HG03108 (cell line): Measurements from ENCODE around the gene COPB2.
"Not testable (repeated sequence)": the region's sequence is repeated elsewhere in the genome, so short reads cannot be mapped to it uniquely, and the experiment has no call there.

ENCODE experiments used
- ATAC-seq: cut with Tn5 transposase; IDR thresholded peaks from one replicate; pipeline ENCODE4 v1.9.1; 2021; ENCODE audit warnings: moderate library complexity; ENCODE audit not compliant: unreplicated experiment

Gene COPB2

GRCh38 chr3:139380575-139380974 lies 8.9 kb downstream of the COPB2 start:
- no peak for ATAC-seq

GRCh38 chr3:139378587-139379241 lies 10.7 kb downstream of the COPB2 start:
- no peak for ATAC-seq

DNA sequence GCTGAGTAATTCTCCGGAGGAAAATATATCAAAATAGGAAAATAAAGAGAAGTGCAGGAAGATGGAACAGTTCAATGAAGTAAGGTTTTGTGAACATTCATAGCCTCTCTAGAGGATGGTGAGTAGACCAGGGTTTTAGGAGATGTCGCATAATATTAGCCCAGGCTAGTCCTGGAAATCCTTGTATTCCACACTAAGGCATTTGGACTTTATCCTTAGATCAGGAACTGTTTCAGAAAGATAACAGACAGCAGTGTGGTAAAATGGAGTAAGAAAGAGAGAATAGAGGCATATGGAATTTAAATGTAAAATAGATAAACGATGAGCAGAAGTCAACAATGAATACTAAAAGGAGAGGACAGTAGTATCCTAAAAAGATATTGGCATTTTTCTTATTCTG lies 12.1 kb downstream of the COPB2 start:
- no peak for ATAC-seq

- no peak for ATAC-seq
Observed at GRCh38 chr3:139374099-139374498, 15.3 kb downstream of the COPB2 start.

- no peak for ATAC-seq
Observed at GRCh38 chr3:139364549-139364948, 24.9 kb downstream of the COPB2 start.

DNA sequence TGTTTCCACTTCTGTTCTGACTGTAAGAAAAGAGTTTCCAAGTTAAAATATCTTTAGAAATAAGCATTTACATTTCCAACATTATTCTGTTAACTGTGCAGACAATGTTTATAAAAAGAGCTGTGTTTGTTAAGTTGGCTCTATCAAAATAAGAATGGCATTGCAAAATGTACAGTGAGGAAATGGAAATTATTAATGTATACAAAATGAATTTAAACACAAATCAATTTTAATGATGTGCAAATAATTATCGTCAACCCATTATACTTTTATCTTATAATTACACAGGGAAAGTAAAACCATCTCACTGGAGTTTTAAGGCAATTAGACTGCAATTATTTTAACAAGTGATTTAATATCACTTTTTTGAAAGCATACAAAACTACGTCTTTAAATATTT lies 28.2 kb downstream of the COPB2 start:
- no peak for ATAC-seq

- ATAC-seq, result no peak
Observed at GRCh38 chr3:139358841-139359562, 30.4 kb downstream of the COPB2 start.

GRCh38 chr3:139357899-139358298 lies 31.5 kb downstream of the COPB2 start:
- ATAC-seq, result no peak

DNA sequence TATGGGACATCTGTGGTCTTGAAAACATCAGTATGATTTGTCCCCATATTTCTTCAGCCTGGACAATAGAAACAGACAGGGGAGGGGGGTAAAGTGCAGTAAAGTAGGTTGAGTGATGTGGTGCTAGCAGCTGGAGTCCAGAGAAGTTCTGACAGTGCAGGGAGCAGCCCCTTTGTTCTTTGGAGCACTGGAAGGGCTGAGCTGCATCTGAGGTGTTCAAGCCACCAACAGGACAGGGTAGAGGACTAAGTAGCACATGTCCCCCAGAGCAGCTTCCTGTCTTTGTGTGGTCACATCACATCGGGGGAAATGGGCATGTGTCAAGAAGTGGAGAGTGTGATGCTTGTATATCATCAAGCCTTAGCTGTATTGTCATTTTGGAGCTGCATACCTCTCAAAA lies 33.6 kb downstream of the COPB2 start:
- no peak for ATAC-seq

- ATAC-seq, result no peak
Observed at GRCh38 chr3:139355476-139355875, 34.0 kb downstream of the COPB2 start.

GRCh38 chr3:139354661-139355060 lies 34.8 kb downstream of the COPB2 start:
- no peak for ATAC-seq

GRCh38 chr3:139353920-139354556 lies 35.4 kb downstream of the COPB2 start:
- ATAC-seq, result no peak

GRCh38 chr3:139346771-139347170 lies 42.7 kb downstream of the COPB2 start:
- ATAC-seq, result no peak

DNA sequence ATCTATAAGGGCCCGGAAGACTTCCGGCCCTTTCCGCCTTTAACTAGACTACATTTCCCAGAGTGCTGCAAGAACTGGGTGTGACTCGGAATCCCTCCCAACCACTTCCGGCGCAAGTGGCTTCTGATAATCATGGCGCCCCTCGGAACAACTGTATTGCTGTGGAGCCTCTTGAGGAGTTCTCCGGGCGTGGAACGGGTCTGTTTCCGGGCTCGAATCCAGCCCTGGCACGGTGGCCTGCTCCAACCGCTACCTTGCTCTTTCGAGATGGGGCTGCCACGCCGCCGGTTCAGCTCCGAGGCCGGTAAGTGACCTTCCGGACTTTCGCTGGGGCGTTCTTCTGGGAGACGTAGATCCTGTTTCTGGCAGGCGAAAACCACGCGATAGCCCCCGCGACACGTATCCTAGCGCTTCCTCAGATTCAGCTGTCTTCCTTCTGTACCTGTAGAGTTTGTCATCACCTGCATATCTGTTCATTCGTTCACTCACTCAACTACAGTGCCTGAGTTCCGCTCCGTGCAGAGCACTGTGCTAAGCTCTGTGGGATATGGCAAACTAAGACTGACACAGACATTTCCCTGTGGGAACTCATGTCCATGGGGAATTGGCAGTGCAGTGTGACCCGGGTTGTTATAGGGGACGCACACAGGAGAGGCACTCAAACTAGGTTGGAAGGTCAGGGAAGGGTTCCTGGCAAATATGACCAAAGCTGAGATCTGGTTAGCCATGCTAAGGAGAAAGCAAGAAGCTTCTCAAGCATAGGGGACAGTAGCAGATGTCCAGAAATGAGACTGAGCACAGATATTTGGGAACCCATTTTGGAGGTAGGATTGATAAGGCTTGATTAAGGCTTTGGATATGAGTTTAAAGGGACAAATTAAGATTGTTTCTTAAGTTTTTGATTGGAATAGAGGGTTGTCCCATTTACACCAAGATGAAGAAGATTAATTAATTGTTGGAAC lies 45.3 kb downstream of the COPB2 start, which contains the start of gene MRPS22:
MRPS22 (plus strand) TSS at position 126 of the 962 bp plus-strand sequence; CDS start at position 133, 7 bp downstream.
- ATAC-seq, result peak; percentile 97

GRCh38 chr3:139342054-139342453 lies 47.4 kb downstream of the COPB2 start:
- no peak for ATAC-seq

DNA sequence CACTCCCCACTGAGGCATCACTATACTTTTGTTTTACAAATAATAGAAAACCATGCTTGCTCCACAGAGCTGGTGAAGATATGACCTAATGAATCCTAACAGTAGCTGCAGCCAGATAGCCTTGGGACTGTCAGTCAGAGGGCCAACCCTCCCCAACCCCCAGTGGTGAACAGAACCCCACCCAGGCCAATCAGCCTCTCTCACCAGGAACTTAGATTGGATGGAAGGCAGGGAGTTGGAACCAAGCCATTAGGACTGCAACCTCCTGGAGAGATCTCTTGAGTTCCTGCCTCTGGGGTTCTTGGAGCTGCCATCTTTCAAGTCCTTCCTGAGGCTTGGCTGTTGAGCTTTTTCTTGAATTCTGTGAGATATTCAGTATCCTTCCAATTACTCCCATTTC lies 48.7 kb downstream of the COPB2 start:
- no peak for ATAC-seq

DNA sequence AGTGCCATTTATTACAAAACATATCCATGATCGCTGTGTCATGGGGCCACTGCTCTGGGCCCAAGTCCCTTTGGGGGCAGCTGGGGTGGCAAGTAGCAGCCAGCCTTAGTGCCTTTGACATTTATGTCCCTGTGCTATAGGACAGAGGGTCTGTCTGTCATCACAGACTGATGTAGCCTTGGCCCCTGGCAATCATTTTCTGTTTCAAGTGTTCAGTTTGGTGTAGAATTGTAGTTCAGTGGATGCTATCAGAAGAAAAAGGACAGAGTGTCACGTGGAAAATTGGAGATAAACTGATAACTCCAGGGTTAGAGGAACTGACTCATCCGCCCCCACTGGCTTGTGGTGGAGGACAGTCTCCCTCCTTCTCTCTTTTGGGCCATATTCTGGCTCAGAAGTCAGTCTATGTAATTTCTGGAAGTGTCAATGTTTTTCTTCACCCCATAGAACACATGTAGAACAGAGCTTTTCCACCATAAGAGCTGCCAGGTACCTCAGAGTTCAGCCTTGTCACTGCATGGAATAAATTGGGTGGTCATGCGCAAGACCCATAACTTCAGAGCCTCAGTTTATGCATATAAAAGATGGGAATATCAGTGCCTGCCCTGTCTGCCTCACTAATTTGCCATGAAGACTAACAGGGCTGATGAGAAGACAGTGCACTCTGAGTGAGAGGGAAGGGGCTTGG lies 50.1 kb downstream of the COPB2 start:
- ATAC-seq, result no peak

GRCh38 chr3:139338405-139338804 lies 51.0 kb downstream of the COPB2 start:
- no peak for ATAC-seq

DNA sequence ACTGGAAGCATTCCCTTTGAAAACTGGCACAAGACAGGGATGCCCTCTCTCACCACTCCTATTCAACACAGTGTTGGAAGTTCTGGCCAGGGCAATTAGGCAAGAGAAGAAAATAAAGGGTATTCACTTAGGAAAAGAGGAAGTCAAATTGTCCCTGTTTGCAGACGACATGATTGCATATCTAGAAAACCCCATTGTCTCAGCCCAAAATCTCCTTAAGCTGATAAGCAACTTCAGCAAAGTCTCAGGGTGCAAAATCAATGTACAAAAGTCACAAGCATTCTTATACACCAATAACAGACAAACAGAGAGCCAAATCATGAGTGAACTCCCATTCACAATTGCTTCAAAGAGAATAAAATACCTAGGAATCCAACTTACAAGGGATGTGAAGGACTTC lies 54.8 kb downstream of the COPB2 start:
- ATAC-seq, result not testable (repeated sequence)

DNA sequence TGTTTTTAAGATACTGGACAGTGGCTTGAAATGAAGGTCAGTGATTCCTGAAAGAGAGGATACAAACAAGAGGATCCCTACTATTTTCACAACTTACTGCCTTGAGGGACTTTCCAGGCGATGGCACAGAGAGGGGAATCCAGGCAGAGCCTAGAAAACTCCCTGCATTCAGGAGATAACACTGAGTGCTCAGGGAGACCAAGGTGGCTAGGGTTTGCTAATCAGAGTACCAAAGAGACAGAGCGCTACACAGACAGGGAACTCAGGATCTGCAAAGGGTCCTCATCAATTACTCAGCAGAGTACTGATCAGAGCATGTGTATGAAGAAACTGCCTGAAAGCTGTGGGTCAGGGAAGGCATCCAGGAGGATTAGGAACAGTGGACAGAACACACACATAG lies 57.4 kb downstream of the COPB2 start:
- ATAC-seq, result no peak
